ENCODE data around the gene ACOX3. TPM values are rescaled to one million over a fixed set of nuclear protein-coding genes. Genes with fewer than 3 reads are reported as not detected.

ACOX3 gene
- polyA plus RNA-seq, 3 donors, result 3.8 to 16.8 (median 13.3) TPM

GRCh38 chr4:8453957-8454356 is 13.4 kb upstream of the ACOX3 start:
- no peaks in the 10 kb centered on the region for H3K27me3 Mint-ChIP-seq (ENCODE audit: low read depth in 3 of 3)
- H3K4me3 ChIP-seq (replicated peaks in 1 of 3; ENCODE audit: low read depth in 2 of 3, low read length in 3 of 3), result no peak overlapping the region
- H3K9me3 ChIP-seq (replicated peaks in 1 of 2; ENCODE audit: control insufficient read depth in 1 of 2, insufficient read depth in 1 of 2, low read length in 2 of 2), result no peaks in the 10 kb centered on the region
- no peak overlapping the region for H2AFZ ChIP-seq (ENCODE audit: insufficient read depth, low read depth, low read length, poor library complexity, severe bottlenecking)
- no peak for TF ChIP-seq CTCF (IDR thresholded peaks at IDR 0.05)
- peaks cover 74 to 100% of the 10 kb centered on the region in 2 donors for H3K36me3 ChIP-seq (replicated peaks in 1 of 2; ENCODE audit: control insufficient read depth in 1 of 2, insufficient read depth in 2 of 2, low read length in 2 of 2)
- H3K27ac ChIP-seq (ENCODE audit: low read depth in 1 of 2, low read length in 2 of 2), result no peak overlapping the region
- no peaks in the 10 kb centered on the region for H3K9me3 Mint-ChIP-seq
- no peaks in the 10 kb centered on the region for H3K27me3 ChIP-seq (ENCODE audit: control insufficient read depth in 2 of 2, insufficient read depth in 2 of 2, low read length in 2 of 2)
- intact Hi-C loops (cut with micrococcal nuclease), result no loop called here
- H3K4me3 Mint-ChIP-seq, result no peak overlapping the region
- H4K20me1 ChIP-seq (ENCODE audit: insufficient read depth, low read length), result no peaks in the 10 kb centered on the region
- H3K4me1 ChIP-seq (ENCODE audit: control insufficient read depth in 1 of 2, insufficient read depth in 2 of 2, low read length in 2 of 2), result no peaks in the 10 kb centered on the region
- no peak overlapping the region for H3K4me2 ChIP-seq (replicated peaks; ENCODE audit: extremely low read depth, low read length, poor library complexity, severe bottlenecking)
- H3K4me1 Mint-ChIP-seq, result no peaks in the 10 kb centered on the region
- H3K9ac ChIP-seq (ENCODE audit: insufficient read depth, low read length, poor library complexity, severe bottlenecking), result no peak overlapping the region
- H3K79me2 ChIP-seq (ENCODE audit: insufficient read depth, low read length), result no peaks in the 10 kb centered on the region
- no peak overlapping the region for H3K27ac Mint-ChIP-seq
- no peak for DNase-seq
- WGBS (ENCODE audit: insufficient coverage), result 100% methylated on average over 1 of the region's 3 CpGs
- H3K36me3 Mint-ChIP-seq, result peaks cover 78 to 93% of the 10 kb centered on the region in 2 donors

- Histone ChIP-seq H4K20me1 (ENCODE audit: insufficient read depth, low read length) (no peaks in the 10 kb centered on the region), H3K4me3 (replicated peaks in 1 of 3; ENCODE audit: low read depth in 2 of 3, low read length in 3 of 3) (no peak overlapping the region), H3K36me3 (replicated peaks in 1 of 2; ENCODE audit: control insufficient read depth in 1 of 2, insufficient read depth in 2 of 2, low read length in 2 of 2) (peaks cover 75 to 100% of the 10 kb centered on the region in 2 donors), H3K4me2 (replicated peaks; ENCODE audit: extremely low read depth, low read length, poor library complexity, severe bottlenecking) (no peak overlapping the region), H3K27ac (ENCODE audit: low read depth in 1 of 2, low read length in 2 of 2) (no peak overlapping the region), H3K9me3 (replicated peaks in 1 of 2; ENCODE audit: control insufficient read depth in 1 of 2, insufficient read depth in 1 of 2, low read length in 2 of 2) (no peaks in the 10 kb centered on the region), H3K4me1 (ENCODE audit: control insufficient read depth in 1 of 2, insufficient read depth in 2 of 2, low read length in 2 of 2) (no peaks in the 10 kb centered on the region), H3K9ac (ENCODE audit: insufficient read depth, low read length, poor library complexity, severe bottlenecking) (no peak overlapping the region), H3K79me2 (ENCODE audit: insufficient read depth, low read length) (no peaks in the 10 kb centered on the region), H2AFZ (ENCODE audit: insufficient read depth, low read depth, low read length, poor library complexity, severe bottlenecking) (no peak overlapping the region), H3K27me3 (ENCODE audit: control insufficient read depth in 2 of 2, insufficient read depth in 2 of 2, low read length in 2 of 2) (no peaks in the 10 kb centered on the region)
- Mint-ChIP-seq H3K9me3 (no peaks in the 10 kb centered on the region), H3K27ac (no peak overlapping the region), H3K4me1 (no peaks in the 10 kb centered on the region), H3K4me3 (no peak overlapping the region), H3K27me3 (ENCODE audit: low read depth in 3 of 3) (no peaks in the 10 kb centered on the region), H3K36me3 (peaks cover 77 to 92% of the 10 kb centered on the region in 2 donors)
- intact Hi-C loops (cut with micrococcal nuclease), result no loop called here
- TF ChIP-seq CTCF (IDR thresholded peaks at IDR 0.05), result no peak
- no peak for DNase-seq
- 96% methylated on average over 9 of the region's 11 CpGs for WGBS (ENCODE audit: insufficient coverage)
Observed at GRCh38 chr4:8451440-8452182, 11.1 kb upstream of the ACOX3 start.
